ENCODE measurements around the gene MYO3B.

Gene MYO3B, protein sequence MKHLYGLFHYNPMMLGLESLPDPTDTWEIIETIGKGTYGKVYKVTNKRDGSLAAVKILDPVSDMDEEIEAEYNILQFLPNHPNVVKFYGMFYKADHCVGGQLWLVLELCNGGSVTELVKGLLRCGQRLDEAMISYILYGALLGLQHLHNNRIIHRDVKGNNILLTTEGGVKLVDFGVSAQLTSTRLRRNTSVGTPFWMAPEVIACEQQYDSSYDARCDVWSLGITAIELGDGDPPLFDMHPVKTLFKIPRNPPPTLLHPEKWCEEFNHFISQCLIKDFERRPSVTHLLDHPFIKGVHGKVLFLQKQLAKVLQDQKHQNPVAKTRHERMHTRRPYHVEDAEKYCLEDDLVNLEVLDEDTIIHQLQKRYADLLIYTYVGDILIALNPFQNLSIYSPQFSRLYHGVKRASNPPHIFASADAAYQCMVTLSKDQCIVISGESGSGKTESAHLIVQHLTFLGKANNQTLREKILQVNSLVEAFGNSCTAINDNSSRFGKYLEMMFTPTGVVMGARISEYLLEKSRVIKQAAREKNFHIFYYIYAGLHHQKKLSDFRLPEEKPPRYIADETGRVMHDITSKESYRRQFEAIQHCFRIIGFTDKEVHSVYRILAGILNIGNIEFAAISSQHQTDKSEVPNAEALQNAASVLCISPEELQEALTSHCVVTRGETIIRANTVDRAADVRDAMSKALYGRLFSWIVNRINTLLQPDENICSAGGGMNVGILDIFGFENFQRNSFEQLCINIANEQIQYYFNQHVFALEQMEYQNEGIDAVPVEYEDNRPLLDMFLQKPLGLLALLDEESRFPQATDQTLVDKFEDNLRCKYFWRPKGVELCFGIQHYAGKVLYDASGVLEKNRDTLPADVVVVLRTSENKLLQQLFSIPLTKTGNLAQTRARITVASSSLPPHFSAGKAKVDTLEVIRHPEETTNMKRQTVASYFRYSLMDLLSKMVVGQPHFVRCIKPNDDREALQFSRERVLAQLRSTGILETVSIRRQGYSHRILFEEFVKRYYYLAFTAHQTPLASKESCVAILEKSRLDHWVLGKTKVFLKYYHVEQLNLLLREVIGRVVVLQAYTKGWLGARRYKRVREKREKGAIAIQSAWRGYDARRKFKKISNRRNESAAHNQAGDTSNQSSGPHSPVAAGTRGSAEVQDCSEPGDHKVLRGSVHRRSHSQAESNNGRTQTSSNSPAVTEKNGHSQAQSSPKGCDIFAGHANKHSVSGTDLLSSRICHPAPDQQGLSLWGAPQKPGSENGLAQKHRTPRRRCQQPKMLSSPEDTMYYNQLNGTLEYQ (N-terminal part only)

DNA sequence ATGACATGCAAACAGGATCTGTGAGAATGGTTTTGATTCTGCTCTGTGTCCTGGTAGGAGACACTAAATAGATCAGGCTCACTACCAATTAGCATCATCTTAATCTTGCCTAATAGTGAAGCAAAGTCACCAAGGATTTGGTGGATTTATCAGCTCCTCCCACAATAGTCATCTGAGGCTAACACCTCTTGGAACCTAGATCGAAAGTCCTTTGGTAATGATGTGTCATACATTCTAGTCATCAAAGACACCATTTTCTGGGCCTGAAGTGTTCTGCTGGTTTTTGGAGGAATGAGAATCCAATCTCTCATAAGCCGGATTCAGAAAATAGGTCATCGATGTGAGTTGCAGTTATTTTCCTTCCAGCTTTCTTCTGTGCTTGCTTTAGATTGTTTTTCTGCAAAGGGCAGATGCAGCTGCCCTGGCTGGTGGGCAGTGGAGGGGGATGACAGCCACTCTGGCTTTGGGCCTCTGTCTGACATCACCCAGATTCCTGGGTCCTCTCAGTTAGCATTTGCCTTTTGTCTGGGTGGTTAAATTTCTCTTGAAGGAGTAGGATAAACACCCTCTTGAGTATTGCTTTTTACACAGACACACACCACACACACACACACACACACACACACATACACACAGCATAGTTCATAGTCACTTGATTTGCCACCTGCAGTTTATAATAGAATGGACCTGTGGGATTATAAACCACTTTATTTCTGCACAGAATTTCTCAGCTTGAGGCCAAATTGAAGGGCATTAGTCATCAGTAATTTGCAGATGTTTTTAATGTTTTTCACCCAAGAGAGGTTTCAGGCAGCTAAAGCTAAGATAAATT is at the start of gene MYO3B:
MYO3B (plus strand) TSS at position 198 of the 832 bp plus-strand sequence; CDS start at position 339, 141 bp downstream.
- DNase-seq (ENCODE audit: low read depth, low spot score), result peak; percentile 62

DNA sequence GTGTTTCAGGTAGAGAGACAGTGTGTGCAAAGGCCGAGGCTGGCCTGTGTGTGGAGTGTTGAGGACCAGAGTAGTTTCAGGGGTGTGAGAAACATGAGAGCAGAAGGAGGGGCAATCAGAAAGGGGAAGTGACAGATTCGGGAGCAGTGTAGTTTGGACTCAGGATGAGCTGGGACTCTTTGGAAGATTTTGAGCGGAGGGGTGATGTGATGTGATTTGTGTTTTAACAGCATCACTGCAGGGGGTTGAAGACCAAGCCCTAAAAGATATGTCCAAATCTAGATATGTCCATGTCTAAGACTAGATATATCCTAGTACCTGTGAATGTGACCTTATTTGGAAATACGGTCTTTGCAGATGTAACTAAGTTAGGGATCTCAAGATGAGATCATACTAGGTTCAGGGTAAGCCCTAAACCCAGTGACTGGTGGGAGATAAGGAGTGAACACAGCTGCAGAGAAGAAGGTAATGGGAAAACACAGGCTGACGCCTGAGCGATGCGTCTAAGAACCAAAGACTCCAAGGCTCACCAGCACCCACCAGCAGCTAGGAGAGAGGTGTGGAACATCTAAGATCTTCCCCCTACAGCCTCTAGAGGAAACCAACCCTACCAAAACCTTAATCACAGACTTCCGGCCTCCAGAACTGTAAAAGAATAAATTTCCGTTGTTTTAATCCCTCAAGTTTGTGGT is 38.5 kb upstream of the MYO3B start:
- DNase-seq (ENCODE audit: low read depth, low spot score), result no peak

DNA sequence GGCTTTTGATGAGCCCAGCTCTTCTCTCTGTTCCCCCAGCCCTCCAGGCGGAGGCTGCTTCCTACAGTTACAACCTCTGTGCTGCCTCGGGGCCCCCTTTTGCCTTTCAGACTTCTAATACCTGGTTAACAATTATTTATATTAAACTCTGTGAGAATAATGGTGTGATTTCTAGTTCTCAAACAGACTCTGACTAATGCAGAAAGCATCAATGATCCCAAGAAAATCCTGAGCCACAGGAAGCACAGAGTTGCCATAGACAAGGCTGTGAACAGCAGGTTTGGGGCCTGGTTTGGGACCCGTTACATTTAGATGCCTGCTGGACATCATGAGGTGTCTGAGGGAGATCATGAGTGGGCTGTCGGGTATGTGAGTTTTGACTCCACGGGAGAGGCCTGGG is 37.4 kb upstream of the MYO3B start:
- no peak for DNase-seq (ENCODE audit: low read depth, low spot score)

DNA sequence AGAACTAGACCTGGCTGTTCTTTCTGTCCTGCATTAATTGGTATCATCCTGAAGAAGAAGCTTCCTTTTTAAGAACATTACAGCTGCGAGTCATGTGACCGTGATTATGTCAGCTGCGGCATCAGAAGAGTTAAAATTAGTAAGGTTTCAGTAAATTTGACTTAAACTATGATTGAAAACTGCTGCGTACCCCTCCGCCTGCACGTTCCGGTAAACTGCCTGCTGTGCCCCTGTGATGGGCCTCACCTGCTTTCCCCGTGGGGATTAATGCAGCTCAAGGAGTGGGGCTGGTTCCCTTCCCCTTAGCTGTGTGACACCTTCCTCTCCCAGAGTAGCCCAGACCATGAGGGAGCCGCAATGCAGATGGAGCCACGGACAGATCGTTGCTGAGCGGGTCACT is 36.1 kb upstream of the MYO3B start:
- DNase-seq (ENCODE audit: low read depth, low spot score), result no peak

DNA sequence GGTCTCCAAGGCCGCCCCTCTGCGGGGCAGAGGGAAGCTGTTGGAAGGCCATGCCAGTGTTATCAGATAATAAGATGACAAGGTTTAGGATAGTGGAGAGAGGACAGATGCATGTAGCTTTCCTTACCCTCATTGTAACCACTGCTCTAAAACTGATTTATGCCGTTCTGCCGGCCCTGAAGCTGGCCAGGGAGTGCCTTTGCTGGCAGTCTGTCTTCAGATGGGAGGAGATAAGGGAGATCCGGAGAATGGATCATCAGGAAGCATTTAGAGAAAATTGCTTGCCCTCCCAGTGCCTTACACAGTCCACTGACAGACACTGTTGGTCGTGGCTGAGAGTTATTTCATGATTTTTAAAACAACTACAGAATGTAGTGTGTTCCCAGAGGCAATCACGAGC is 35.4 kb upstream of the MYO3B start:
- no peak for DNase-seq (ENCODE audit: low read depth, low spot score)

DNA sequence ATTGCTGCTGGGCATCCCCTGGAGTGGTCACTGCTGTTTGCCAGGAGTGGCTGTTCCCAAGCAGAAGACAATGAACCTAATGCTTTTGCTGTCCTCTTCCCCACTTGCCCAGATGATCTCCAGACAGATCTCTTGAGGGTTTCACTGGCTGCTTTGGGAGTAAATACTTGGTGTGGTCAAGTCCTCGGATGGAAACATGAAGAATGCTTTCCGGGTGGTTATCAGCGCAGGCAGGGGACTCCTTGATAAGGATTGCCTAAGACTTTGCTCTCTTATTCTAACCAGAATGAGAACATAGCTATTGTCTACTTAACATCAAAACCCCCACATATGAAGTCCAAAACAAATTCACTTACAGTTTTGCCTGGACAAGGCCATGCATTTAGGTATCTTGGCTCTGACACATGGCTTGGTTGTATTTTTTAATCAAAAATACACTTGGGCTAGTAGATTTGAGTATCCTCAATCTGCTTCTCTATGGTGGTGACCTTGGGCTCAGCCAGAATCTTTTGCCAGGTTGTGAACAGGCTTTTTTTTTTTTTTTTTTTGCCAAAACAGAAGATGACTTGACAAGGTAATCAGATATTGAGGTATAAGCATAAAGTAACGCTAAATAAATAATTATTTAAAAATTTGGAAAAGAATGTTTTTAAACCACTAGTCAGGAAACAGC is 34.8 kb upstream of the MYO3B start:
- no peak for DNase-seq (ENCODE audit: low read depth, low spot score)

DNA sequence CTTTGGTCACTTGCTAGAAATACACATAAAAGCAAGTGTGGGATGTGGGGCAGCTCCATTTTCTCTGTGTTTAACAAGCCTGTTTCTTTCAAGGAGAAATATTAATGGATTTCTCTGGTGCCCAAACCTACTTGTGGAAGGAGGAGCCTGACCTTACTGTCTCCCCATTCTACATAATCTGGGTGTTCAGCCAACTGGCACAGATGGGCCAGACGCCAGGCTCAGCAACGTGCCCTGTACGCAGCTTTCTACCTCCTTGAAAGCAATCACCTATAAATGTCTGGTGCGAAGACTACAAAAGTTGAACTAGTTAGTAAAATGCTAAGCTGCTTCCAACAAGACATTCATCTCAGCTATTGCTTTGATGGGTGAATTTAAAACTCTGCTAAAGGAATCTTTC is 33.2 kb upstream of the MYO3B start:
- DNase-seq (ENCODE audit: low read depth, low spot score), result no peak

DNA sequence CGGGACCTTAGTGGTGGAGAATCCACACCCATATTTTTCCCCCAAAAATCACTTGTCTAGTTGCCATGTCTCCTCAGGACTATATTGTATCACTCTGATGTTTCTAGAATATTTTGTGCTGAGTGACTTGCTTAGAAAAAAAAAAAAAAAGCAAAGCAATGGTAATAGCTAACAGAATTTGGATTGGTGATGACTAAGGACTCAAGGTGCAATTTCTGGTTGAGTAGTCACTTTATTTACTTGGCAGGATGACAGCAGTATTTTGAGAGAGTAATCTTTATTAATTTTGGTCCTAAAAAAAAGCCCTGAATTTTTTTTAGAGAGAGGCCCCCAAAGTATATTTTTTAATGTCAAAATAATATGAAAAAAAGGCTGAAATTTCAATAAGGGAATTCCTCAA is 32.8 kb upstream of the MYO3B start:
- DNase-seq (ENCODE audit: low read depth, low spot score), result no peak

DNA sequence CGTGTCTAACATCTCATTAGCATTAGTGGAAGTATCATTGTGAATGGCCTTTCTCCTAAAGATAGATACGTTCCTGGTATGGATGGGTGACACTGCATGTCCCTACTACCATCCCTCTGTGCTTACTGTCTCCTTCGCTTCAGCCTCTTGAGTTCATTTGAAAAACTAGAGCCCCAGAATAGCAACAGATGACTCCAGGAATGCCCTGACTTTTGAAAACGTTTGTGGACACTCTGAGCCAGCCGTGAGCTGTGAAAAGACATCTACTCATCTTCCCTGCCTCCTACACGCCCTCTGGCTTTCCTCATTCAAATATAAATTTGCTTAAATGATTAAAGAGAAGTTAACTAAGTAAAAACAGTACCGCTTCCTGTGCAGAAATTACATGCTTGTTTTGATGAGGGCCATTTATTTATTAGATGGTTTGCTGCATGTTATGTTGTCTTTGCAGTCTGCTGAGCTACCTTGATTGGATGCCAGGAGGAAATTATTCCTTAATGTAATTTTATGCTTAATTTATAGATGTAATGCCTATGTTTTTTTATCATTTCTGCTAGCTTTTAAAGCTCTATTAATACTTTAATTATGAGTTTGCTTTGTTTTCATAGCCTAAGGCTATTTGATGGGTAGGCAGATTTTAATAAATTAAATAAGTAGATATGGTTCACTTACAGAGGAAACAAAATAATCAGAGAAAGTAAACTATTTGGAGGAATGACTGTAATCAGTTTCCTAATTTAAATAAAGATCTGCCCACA is 32.1 kb upstream of the MYO3B start:
- DNase-seq (ENCODE audit: low read depth, low spot score), result no peak

DNA sequence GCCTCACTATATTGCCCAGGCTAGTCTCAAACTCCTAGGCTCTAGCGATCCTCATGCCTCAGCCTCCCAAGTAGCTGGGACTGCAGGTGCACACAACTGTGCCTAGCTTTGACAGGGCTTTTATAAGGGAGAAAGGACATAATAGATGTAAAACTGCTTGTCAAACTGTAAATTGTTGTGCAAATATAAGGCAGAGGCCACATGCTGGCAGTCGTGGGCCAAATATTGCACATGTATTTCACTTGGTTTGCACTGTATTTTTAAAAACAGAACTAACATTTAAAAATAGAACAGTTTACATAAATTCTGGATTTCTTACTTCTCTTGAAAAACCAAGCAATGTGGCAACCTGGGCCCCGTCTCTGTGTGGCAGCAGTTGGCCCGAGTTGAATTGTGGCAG is 31.2 kb upstream of the MYO3B start:
- no peak for DNase-seq (ENCODE audit: low read depth, low spot score)

DNA sequence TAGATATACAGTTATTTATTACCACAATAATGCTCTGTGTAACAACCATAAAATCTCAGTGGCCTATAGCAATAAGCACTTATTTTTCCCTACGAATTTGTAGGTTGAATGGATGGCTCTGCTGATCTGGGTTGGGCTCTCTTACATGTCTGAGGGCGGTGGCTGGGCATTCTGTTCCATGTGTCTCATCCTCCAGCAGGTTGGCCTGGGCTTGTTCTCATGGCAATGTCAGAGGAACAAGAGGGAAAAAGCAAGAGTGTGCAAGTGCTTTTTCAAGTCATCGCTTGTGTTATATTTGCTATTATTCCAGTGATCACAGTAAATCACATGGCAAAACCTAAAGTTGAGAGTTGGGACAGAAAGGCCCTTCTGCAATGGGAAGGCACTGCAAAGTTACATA is 30.4 kb upstream of the MYO3B start:
- no peak for DNase-seq (ENCODE audit: low read depth, low spot score)

DNA sequence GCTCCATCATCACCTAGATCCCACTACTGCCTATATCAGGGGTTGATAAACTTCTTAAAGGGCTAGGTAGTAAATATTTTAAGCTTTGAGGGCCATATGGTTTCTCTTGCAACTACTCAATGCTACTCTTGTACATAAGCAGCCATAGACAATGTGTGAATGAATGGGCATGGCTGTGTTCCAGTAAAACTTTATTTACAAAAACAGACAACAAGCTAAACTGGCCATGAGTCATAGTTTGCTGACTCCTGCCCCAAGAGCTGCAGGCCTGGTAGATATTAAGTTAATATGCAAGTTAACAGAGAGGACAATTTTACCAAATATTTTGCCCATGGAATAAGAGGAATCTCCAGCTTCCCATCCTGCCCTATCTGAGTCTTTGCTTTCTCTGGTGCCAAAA is 29.8 kb upstream of the MYO3B start:
- no peak for DNase-seq (ENCODE audit: low read depth, low spot score)

DNA sequence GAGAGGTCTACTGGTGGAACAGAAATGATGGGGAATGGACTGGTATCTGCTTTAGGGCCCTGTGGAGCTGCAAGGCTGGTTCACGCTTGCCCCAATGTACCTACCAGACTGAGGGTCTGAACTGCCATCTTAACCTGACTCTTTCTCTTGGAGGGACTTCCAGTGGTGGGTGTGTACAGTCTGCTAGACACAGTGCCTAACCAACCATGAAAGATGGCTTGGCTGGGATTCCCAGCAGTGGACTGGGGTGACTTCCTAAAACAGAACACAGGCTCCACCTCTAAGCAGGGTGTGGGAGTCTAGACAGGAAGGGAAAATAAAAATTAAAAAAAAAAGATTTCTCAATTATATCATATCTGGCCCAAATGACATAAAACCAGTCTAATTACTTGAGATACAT is 25.5 kb upstream of the MYO3B start:
- no peak for DNase-seq (ENCODE audit: low read depth, low spot score)

DNA sequence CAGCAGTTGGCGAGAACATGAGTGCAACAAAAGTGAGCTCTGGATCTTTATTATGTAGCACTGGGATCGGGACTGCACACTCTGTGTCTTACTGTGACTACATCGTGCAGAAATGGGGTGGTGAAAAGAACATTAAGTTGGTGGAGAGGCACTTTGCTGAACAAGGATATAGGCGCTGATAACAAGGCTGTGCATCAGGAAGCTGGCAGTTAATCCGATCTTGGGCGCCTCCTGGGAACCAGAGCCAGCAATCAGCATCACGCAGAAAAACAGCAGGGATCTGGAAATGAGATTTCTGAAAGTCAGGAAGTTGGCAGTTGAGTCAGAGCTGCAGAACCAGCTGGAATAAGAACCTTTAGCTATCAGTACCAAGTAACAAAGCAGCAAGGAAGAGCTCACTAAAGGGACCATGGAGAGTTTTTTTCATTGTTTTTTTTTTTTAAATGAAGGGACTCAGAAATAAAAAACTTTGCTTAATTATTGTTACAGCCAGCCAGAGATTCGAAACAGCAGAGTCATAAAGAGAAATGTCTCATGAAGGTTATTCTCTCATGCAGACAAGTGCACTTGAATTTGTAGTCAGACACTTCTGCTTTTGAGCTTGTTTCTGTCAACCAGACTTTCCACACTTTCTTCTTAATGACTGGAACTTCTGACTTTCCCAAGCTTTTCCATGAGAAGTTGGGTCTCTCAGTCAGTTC is 22.8 kb upstream of the MYO3B start:
- DNase-seq (ENCODE audit: low read depth, low spot score), result peak; percentile 45

DNA sequence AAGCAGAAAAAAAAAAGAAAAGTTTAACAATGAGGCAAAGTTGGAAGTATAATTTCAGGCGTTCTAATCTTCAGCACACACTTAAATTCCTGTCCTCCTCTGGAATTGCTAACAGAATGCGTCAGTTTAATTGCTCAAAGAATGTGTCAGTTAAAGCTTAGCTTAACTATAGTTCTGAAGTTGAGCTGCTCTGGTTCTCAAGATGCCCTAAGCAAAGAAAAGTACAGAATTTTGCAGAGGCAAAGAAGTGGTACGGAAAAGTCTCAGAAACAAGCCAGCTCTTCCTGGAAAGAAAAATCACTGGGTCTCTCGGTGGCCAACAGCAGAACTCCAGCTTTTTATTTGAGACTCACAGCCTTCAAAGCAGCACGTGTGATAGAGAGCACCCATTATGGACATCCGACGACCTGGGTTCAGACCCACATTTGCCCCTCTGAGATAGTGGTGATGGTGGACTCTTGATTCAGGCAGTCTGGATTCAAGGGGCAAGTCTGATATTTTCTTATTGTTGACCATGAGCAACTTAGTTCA is 22.2 kb upstream of the MYO3B start:
- DNase-seq (ENCODE audit: low read depth, low spot score), result no peak

DNA sequence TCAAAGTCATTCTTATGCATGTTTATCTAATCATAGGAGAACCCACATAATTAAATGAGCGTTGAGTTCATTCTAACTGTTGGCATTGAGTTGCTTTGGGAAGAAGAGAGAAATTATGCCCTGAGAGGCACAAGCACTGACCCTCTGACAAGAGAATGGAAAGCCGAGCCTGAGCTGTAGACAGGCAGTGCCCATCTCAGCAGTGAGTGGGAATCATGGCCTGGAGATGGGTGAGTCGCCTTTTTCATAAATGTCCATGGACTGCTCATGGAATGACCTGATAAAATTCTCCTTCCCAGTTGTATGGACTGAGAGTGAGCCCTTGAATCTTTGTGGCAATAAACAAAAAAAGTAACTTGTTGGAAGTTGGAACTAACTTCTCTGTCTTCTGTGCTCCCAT is 21.4 kb upstream of the MYO3B start:
- DNase-seq (ENCODE audit: low read depth, low spot score), result no peak

DNA sequence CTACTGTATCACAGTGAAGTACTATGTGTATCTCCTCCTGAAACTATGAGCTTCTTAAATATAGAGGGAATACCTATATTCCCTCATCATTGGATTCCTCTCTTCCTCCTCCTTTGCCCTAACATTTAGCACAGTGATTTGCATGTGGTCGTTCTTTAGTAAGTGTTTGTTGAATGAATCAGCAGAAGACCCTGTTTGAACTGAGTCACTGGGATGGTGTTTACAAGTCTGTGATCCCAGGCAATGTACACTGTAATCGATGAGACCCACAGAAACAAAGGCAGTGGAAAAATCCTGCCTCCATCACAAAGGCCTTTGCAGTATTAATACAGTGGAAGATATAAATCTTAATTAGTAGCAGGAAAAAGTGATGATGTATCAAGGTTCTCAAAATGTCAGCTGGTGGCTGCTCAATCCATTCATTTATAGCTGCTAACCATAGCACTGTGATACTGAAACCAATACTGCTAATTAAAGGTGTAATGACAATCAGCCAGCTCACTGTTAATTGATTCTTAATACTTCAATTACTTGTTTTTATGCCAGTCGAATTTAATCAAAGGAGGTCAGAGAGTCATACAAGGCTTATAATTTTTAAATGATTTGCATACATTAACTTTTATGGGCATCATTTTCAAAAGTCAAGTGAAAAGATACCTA is 20.8 kb upstream of the MYO3B start:
- DNase-seq (ENCODE audit: low read depth, low spot score), result peak; percentile 63

DNA sequence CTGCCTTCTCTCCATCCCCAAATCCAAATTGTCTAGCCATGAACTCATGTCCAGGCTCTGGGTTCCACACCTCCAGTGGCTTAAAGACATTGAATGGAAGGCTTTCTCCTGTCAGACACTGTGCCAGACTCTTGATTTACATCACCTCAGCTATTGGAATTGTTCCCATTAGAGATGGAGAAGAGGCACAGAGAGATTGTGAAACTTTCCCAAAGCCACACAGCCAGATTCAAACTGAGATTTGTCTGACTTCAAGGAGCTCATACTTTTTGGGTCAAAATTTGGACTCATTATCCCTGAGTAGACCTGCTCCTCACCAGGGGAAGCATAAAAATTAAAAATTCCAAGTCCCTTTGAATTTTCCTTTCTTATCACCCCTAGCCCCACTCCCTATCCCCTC is 18.9 kb upstream of the MYO3B start:
- DNase-seq (ENCODE audit: low read depth, low spot score), result no peak

Data from astrocyte of the hippocampus (primary cell).